ENCODE data around the gene MAGIX.

Gene MAGIX

DNA sequence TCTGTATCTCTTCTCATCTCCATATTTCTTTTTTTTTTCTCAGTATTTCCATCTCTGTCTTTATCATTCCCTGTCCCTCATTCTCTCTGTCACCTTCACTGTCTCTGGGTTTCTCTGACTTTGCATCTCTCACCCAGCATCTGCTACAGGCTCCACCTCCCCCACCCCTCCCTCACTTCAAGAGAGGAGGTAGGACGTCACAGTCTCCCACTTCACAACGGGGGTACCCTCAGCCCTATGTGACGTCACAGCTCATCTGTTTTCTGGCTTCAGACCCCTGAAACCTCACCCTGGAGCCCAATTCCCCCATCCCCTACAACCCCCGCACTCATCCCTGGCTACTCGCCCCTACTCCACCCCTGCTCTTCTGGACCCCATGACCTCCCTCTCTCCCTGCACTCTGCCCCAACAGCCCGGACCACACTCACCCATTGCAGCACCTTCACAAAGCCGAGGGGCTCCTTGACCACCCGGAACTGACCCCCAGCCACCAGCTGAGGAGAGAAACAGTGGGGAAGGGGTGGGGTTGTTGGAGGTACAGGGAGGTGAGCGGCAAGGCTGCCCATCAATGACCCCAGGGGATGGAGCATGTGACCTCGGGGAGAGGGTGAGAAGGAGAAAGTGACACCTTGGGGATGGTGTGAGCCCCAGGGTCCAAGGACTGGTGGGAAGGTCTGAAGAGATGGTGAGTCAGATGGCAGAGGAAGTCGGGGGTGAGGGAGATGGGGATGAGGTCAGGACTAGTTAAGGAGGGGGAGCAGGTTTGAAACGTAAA is 36.2 kb downstream of the MAGIX start:
- Histone ChIP-seq H3K36me3 (replicated peaks) (no peaks in the 10 kb centered on the region), H3K4me1 (peaks cover 5% of the 10 kb centered on the region), H3K9me3 (no peaks in the 10 kb centered on the region), H3K4me3 (no peak overlapping the region), H3K27me3 (ENCODE audit: low read depth) (no peaks in the 10 kb centered on the region)
- in situ Hi-C loops (cut with MboI; ENCODE audit: low sequenced_read_pairs): no loop called here
- no peak for DNase-seq (ENCODE audit: low spot score in 2 of 2)

DNA sequence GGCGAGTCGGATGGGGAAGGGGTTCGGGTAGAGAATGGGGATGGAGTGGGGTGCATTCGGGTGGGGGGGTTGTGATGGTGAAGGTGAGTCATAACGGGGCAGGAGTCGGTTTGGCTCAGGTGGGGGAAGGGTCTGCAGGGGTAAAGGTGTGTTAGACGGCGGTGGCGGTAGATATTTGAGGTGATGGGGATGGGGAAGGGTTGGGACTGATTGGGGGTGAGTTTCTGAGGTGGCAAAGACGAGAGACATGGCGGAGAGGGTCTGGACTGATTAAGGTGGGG is 36.7 kb downstream of the MAGIX start:
- in situ Hi-C loops (cut with MboI; ENCODE audit: low sequenced_read_pairs): no loop called here
- Histone ChIP-seq H3K4me3 (peak overlapping the region; percentile 27; the same call in 1 of the 2 replicates), H3K9me3 (no peaks in the 10 kb centered on the region), H3K4me1 (peaks cover 5% of the 10 kb centered on the region), H3K36me3 (replicated peaks) (no peaks in the 10 kb centered on the region), H3K27me3 (ENCODE audit: low read depth) (peaks cover 2% of the 10 kb centered on the region; the same call in 1 of the 2 replicates)
- DNase-seq (ENCODE audit: low spot score in 2 of 2): no peak

DNA sequence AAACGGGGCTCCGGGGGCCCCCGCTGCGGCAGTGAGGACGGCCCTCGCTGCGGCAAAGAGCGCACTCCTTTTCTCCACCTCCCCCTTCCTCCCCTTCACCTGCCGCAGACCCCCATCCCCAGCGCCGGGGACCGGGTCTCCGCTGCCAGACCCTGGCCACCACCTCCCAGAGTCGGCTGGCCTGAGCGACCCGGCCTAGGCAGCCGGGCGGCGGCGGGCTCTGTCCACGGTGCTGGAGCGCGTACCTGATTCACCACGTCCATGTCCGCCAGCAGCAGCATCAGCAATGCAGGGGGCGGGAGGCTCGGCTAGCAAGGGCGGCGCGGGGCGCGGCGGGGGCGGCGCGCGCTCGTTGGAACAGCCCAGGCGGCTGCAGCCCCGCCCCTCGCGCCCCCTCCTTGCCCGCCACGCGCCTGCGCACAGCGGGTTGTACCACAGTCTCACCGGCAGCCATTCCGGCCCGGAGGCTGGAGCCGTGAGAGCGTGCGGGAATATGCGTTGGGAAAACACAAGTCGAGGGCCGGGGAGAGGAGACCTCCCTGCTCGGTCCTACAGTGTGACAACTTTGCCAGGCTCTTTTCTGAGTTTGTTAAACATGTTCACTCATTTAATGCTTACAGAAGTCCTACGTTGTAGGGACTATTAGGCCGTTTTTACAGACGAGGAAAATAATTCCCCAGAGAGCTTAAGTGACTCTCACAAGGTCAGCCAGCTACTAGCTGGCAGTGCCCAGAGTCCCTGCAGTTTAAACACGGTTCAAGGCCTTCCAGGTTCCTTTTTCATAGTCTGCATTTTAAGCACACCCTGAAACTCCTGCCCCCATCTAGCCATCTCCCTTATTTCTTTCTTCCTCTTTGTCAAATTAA is 37.6 kb downstream of the MAGIX start, which contains the start of gene SYP:
Gene SYP (minus strand): TSS at position 288 of the 866 bp plus-strand sequence. CDS start 7 bp downstream, at position 281.
- in situ Hi-C loops (cut with MboI; ENCODE audit: low sequenced_read_pairs): no loop called here
- DNase-seq (ENCODE audit: low spot score in 2 of 2): peak; percentile 88 to 96
- peak within 1 kb of the TSS; percentile 27 for H3K4me3 ChIP-seq
- H3K27me3 ChIP-seq (ENCODE audit: low read depth): peaks cover 4% of the 10 kb centered on the region; the same call in 1 of the 2 replicates
- peaks cover 5% of the 10 kb centered on the region for H3K4me1 ChIP-seq
- no peaks in the 10 kb centered on the region for H3K36me3 ChIP-seq (replicated peaks)
- no peaks in the 10 kb centered on the region for H3K9me3 ChIP-seq

DNA sequence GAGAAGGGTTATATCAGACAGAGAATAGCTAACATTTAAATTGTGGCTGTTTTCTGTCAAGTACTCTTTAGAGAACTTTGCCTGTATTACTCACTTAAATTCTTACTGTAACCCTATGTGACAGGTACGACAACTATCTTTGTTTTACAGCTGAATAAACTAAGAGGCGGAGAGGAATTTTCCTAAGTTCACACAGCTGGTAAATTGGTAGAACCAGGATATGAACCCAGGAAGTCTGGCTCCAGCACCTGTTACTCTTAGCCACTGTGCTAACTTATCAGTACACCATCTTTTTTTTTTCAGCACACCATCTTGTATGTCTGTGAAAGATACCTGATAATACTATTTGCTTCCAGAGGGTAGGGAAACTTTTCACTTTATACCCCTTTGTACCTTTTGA is 39.5 kb downstream of the MAGIX start:
- peaks cover 4% of the 10 kb centered on the region; the same call in 1 of the 2 replicates for H3K27me3 ChIP-seq (ENCODE audit: low read depth)
- in situ Hi-C loops (cut with MboI; ENCODE audit: low sequenced_read_pairs): no loop called here
- no peaks in the 10 kb centered on the region for H3K36me3 ChIP-seq (replicated peaks)
- no peak for DNase-seq (ENCODE audit: low spot score in 2 of 2)
- H3K9me3 ChIP-seq: no peaks in the 10 kb centered on the region
- no peak overlapping the region for H3K4me3 ChIP-seq
- peaks cover 5% of the 10 kb centered on the region for H3K4me1 ChIP-seq

DNA sequence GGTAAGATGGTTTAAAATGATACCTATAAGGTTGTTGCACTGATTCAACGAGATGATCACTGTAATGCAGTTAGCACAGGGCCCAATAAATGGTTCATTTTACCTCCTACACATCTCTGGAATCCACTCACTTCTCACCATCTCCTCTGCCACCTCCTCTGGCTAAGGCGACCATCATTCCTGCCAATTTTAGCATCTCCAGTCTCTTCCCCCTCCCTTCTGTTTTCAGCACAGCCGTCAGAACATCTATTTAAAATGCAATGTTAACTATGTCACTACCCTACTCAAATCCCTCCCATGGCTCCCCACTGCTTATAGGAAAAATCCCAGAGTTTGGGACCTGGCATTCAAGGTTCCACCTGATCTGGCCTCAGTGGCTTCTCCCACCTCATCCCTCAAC is 41.0 kb downstream of the MAGIX start:
- Histone ChIP-seq H3K36me3 (replicated peaks) (no peaks in the 10 kb centered on the region), H3K27me3 (ENCODE audit: low read depth) (peaks cover 4% of the 10 kb centered on the region; the same call in 1 of the 2 replicates), H3K4me1 (peaks cover 5% of the 10 kb centered on the region), H3K9me3 (no peaks in the 10 kb centered on the region), H3K4me3 (no peak overlapping the region)
- DNase-seq (ENCODE audit: low spot score in 2 of 2): no peak
- in situ Hi-C loops (cut with MboI; ENCODE audit: low sequenced_read_pairs): no loop called here

DNA sequence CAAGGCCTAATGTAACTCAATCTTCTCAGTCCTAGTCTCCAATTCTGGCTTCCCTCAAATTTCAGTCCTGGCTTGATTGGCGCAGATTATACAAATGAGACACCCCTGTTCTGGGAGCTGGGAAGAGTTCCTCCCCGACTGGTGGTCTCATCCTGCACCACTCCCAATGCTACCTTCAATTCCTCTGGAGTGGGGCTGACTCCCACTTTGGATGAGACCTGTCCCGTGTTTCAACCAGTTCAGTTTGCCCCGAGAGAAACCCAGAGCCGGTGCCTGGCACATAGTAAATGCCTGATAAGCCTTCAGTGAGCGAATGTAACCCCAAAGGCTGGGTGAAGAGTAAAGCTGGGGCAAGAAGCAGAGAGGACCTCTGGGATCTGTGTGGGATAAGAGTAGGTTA is 41.5 kb downstream of the MAGIX start:
- in situ Hi-C loops (cut with MboI; ENCODE audit: low sequenced_read_pairs): no loop called here
- H3K36me3 ChIP-seq (replicated peaks): no peaks in the 10 kb centered on the region
- DNase-seq (ENCODE audit: low spot score in 2 of 2): no peak
- no peak overlapping the region for H3K4me3 ChIP-seq
- H3K27me3 ChIP-seq (ENCODE audit: low read depth): peaks cover 4% of the 10 kb centered on the region; the same call in 1 of the 2 replicates
- no peaks in the 10 kb centered on the region for H3K9me3 ChIP-seq
- peaks cover 5% of the 10 kb centered on the region for H3K4me1 ChIP-seq

DNA sequence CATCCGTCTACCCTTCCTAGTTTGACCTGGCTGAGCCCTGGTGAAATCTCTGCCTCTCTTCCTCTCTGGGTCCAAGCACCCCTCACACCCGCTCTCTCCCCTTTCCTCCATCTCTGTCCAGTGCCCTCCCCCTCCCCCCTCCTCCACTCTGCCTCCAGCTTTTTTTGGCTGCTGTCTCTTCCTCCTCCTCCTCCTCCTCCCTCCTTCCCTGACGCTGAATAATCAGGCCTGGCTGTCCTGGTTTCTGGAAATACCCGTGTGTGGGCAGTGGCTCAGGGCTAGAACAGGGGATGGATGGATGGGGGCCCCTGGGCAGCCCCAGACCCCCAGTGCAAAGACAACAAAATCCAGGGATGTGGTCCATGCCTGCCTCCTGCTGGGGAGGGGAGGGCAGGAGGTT is 42.2 kb downstream of the MAGIX start:
- in situ Hi-C loops (cut with MboI; ENCODE audit: low sequenced_read_pairs): no loop called here
- DNase-seq (ENCODE audit: low spot score in 2 of 2): no peak
- Histone ChIP-seq H3K27me3 (ENCODE audit: low read depth) (peaks cover 6% of the 10 kb centered on the region; the same call in 1 of the 2 replicates), H3K36me3 (replicated peaks) (no peaks in the 10 kb centered on the region), H3K4me1 (peaks cover 5% of the 10 kb centered on the region), H3K4me3 (no peak overlapping the region), H3K9me3 (no peaks in the 10 kb centered on the region)

DNA sequence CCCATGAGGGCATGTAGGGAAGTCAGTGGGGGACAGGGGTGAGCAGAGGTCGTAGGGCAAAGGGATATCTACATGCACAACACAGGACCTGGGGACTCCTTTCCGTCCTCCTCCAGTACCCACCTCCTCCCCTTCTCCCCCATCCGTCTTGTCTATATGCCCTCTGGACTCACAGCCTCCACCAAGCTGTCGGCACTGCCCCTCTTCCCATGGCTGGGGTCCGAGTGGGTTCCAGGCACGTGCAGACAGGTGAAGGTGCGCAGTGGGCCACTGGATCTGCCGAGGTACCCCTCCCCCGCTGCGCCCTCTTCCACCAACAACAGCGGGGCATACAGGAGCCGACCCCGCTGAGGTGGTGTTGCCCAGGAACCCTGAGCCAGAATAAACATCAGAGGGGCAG is 42.9 kb downstream of the MAGIX start:
- Histone ChIP-seq H3K27me3 (ENCODE audit: low read depth) (peaks cover 6% of the 10 kb centered on the region; the same call in 1 of the 2 replicates), H3K4me3 (no peak overlapping the region), H3K36me3 (replicated peaks) (no peaks in the 10 kb centered on the region), H3K9me3 (no peaks in the 10 kb centered on the region), H3K4me1 (peaks cover 2% of the 10 kb centered on the region)
- no peak for DNase-seq (ENCODE audit: low spot score in 2 of 2)
- in situ Hi-C loops (cut with MboI; ENCODE audit: low sequenced_read_pairs): no loop called here

DNA sequence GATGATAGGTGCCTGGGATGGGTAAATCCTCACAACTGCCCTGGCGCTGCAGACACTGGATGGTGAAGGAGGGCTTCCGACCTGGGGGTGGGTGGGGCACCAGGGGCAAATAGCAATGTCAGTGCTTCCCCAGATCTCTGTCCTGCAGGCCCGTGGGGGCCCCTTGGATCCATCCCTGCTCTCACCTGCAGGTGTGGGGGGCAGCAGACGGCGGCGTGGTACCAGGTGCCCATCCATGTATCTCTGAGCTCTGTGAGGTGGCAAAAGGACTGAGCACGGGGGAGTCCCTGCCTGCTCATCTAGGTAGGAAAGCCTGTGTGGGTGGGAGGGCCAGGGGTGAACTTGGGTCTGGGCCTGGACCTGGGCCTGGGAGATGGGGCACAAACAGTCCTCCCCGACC is 44.0 kb downstream of the MAGIX start:
- Histone ChIP-seq H3K27me3 (ENCODE audit: low read depth) (peaks cover 6% of the 10 kb centered on the region; the same call in 1 of the 2 replicates), H3K9me3 (no peaks in the 10 kb centered on the region), H3K4me3 (no peak overlapping the region), H3K4me1 (no peaks in the 10 kb centered on the region), H3K36me3 (replicated peaks) (no peaks in the 10 kb centered on the region)
- in situ Hi-C loops (cut with MboI; ENCODE audit: low sequenced_read_pairs): no loop called here
- DNase-seq (ENCODE audit: low spot score in 2 of 2): no peak

DNA sequence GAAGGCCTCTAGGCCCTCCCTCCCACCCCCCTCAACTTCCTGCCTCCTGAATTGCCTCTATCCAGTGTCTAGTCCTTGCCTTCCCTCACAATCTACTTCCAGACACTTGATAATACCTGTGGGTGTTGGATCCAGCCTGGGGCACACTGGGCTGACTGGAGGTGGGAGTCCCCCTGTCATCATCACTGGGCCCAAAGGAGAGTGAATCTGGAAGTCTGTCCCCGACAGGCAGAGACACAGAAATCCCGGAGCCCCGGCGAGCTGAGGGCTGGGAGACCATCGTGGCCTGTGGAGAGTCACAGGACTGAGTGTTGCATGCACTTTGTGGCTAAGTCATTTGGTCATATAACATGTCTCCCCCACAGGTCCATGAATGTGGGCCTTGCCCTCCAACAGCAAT is 45.8 kb downstream of the MAGIX start:
- Histone ChIP-seq H3K4me3 (no peak overlapping the region), H3K9me3 (no peaks in the 10 kb centered on the region), H3K27me3 (ENCODE audit: low read depth) (peaks cover 6% of the 10 kb centered on the region; the same call in 1 of the 2 replicates), H3K4me1 (no peaks in the 10 kb centered on the region), H3K36me3 (replicated peaks) (no peaks in the 10 kb centered on the region)
- DNase-seq (ENCODE audit: low spot score in 2 of 2): no peak
- in situ Hi-C loops (cut with MboI; ENCODE audit: low sequenced_read_pairs): no loop called here

DNA sequence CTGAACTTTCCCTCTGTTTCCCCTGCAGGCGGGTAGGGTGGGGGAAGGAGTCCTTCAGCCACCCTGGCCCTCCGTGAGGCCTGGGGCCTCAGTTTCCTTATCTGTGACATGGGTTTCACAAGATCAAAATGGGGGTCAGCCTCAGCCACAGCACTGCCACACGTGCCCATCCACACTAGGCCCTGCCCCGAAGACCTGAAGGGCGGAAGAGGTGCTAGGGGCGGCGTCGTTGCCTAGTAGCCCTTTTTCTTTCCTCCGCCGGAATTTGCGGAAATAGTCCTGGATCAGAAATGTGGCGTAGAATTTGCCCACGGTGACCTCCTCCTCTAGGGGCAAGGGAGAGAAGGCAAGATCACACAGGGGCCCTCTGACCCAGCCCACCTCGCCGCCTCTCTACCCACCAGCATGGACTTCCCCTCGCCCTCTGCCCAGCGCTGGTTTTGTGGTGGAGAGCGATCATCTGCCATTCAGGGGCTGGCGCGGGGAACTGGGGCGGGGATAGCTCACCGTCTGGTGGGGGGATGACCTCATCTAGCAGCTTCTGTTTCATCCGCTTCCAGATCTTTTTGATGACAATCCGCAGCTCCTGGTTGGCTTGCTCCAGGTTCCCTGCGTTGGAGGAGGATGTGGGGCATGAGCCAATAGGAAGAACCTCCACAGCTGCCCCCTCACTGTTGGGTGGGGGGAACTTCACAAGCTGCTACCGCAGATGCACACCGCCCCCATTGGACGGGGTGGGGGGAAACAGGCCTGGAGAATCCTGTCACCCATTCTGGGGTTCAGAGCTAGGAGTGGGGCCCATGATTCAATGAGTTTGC is 47.1 kb downstream of the MAGIX start:
- in situ Hi-C loops (cut with MboI; ENCODE audit: low sequenced_read_pairs): no loop called here
- no peak overlapping the region for H3K4me3 ChIP-seq
- DNase-seq (ENCODE audit: low spot score in 2 of 2): no peak
- no peaks in the 10 kb centered on the region for H3K36me3 ChIP-seq (replicated peaks)
- H3K27me3 ChIP-seq (ENCODE audit: low read depth): peaks cover 3% of the 10 kb centered on the region; the same call in 1 of the 2 replicates
- H3K9me3 ChIP-seq: no peaks in the 10 kb centered on the region
- H3K4me1 ChIP-seq: no peaks in the 10 kb centered on the region

DNA sequence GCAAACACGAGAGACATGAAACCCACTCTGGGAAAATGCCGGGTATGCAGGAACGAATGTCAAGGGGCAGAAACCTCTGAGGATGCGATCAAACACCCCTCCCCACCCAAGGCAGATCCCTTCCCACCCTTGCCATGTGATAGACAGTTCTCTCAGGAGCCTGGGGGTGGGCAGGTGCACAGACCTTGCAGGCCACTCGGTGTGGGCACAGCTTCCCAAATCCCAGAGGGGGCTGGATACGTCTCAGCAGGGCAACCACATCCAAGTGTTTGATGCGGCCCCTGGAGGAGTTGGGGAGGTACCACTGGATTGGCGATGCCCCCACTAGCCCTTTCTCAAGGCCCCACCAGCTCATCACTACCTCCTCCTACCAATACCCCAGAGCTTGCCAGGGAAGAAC is 47.8 kb downstream of the MAGIX start:
- no peaks in the 10 kb centered on the region for H3K9me3 ChIP-seq
- no peaks in the 10 kb centered on the region for H3K4me1 ChIP-seq
- H3K27me3 ChIP-seq (ENCODE audit: low read depth): peaks cover 3% of the 10 kb centered on the region; the same call in 1 of the 2 replicates
- in situ Hi-C loops (cut with MboI; ENCODE audit: low sequenced_read_pairs): no loop called here
- H3K4me3 ChIP-seq: no peak overlapping the region
- no peak for DNase-seq (ENCODE audit: low spot score in 2 of 2)
- H3K36me3 ChIP-seq (replicated peaks): no peaks in the 10 kb centered on the region

DNA sequence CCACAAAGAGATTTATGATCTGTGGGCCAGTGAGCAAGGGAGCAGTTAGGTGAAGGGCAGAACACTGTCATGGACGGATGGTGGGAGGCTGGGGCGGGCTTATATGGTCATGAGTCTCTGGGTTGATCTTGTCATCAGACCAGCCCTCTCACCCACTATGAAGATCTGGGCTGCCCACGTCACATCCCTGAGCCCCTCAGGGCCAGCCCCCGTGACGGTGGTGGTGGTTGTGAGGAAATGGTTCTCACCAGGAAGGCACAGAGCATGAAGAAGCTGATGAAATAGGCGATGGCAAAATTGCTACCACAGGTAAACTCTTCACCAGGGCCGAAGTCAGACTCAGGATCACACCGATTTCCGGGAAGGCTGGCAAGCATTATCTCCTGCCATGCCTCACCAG is 48.5 kb downstream of the MAGIX start:
- no peak overlapping the region for H3K4me3 ChIP-seq
- in situ Hi-C loops (cut with MboI; ENCODE audit: low sequenced_read_pairs): no loop called here
- H3K4me1 ChIP-seq: no peaks in the 10 kb centered on the region
- H3K36me3 ChIP-seq (replicated peaks): no peaks in the 10 kb centered on the region
- H3K27me3 ChIP-seq (ENCODE audit: low read depth): peaks cover 3% of the 10 kb centered on the region; the same call in 1 of the 2 replicates
- no peaks in the 10 kb centered on the region for H3K9me3 ChIP-seq
- no peak for DNase-seq (ENCODE audit: low spot score in 2 of 2)
